ENCODE data around the gene ARHGAP6. TPM values are rescaled to one million over a fixed set of nuclear protein-coding genes. Genes with fewer than 3 reads are reported as not detected.
"Not testable (repeated sequence)": the region's sequence is repeated elsewhere in the genome, so short reads cannot be mapped to it uniquely, and the experiment has no call there.

Gene ARHGAP6
- total and polyA plus RNA-seq, 2 donors from 2014 or later = 6.0 to 20.4 TPM

- H3K9me3 ChIP-seq (ENCODE audit: control insufficient read depth in 2 of 3, insufficient read depth in 1 of 3, low read length in 3 of 3) = peaks cover 0 to 4% (median 0%) of the 10 kb centered on the region in 3 donors
- no peak overlapping the region for H3K9ac ChIP-seq (ENCODE audit: low read length in 3 of 3)
- H3K4me3 ChIP-seq (ENCODE audit: low read length in 3 of 3) = no peak overlapping the region
- no peaks in the 10 kb centered on the region for H3K4me1 ChIP-seq (ENCODE audit: control insufficient read depth in 2 of 3, insufficient read depth in 2 of 3, low read depth in 1 of 3, low read length in 3 of 3)
- TF ChIP-seq CTCF (IDR thresholded peaks at IDR 0.05; ENCODE audit: borderline replicate concordance, extremely low read depth, insufficient read depth) = no peak
- intact Hi-C loops (cut with DNase I) = no loop called here
- no peak overlapping the region for H3K27ac ChIP-seq (ENCODE audit: low read depth in 2 of 2, low read length in 2 of 2)
- FAIRE-seq = peak; percentile 47
- no peak for DNase-seq
- no peaks in the 10 kb centered on the region for H3K36me3 ChIP-seq (ENCODE audit: control insufficient read depth in 2 of 3, insufficient read depth in 3 of 3, low read length in 3 of 3)
- H3K27me3 ChIP-seq (ENCODE audit: control insufficient read depth, insufficient read depth, low read length) = no peaks in the 10 kb centered on the region
Measured at GRCh38 chrX:11626351-11626750, 39.4 kb downstream of the ARHGAP6 start.

DNA sequence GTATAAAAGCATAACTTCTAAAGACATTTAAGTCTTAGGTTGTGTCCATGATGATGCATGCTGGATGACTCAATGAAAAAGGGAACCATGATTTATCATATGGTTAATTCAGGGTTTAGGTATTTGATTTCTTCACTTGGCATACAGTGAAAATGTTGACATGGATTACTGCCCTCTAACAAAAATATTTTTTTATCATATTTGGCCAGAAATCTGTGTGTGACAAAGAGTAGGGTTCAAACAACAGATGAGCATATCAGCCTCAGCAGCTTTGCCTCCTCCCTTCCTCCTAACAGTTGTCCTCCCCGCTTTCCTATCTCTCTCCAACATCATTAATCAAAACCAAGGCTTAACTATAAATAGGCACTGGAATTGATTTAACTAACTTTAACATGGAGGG is 46.3 kb downstream of the ARHGAP6 start:
- TF ChIP-seq CTCF (IDR thresholded peaks at IDR 0.05; ENCODE audit: borderline replicate concordance, extremely low read depth, insufficient read depth) = no peak
- intact Hi-C loops (cut with DNase I) = no loop called here
- FAIRE-seq = peak; percentile 73

GRCh38 chrX:11614253-11614652 is 51.5 kb downstream of the ARHGAP6 start:
- H3K4me3 ChIP-seq (ENCODE audit: low read length in 3 of 3); H3K9me3 ChIP-seq (ENCODE audit: control insufficient read depth in 2 of 3, insufficient read depth in 1 of 3, low read length in 3 of 3); H3K4me1 ChIP-seq (ENCODE audit: control insufficient read depth in 2 of 3, insufficient read depth in 2 of 3, low read depth in 1 of 3, low read length in 3 of 3); H3K27me3 ChIP-seq (ENCODE audit: control insufficient read depth, insufficient read depth, low read length); FAIRE-seq; H3K9ac ChIP-seq (ENCODE audit: low read length in 3 of 3); H3K27ac ChIP-seq (ENCODE audit: low read depth in 2 of 2, low read length in 2 of 2); DNase-seq; intact Hi-C loops (cut with DNase I); H3K36me3 ChIP-seq (ENCODE audit: control insufficient read depth in 2 of 3, insufficient read depth in 3 of 3, low read length in 3 of 3): not testable (repeated sequence)

More for the DNA sequence above, 46.3 kb downstream of the ARHGAP6 start:
- Histone ChIP-seq H3K27ac (ENCODE audit: low read depth in 2 of 2, low read length in 2 of 2) (no peak overlapping the region), H3K4me1 (ENCODE audit: control insufficient read depth in 2 of 3, insufficient read depth in 2 of 3, low read depth in 1 of 3, low read length in 3 of 3) (no peaks in the 10 kb centered on the region), H3K27me3 (ENCODE audit: control insufficient read depth, insufficient read depth, low read length) (no peaks in the 10 kb centered on the region), H3K9ac (ENCODE audit: low read length in 3 of 3) (no peak overlapping the region), H3K36me3 (ENCODE audit: control insufficient read depth in 2 of 3, insufficient read depth in 3 of 3, low read length in 3 of 3) (no peaks in the 10 kb centered on the region), H3K9me3 (ENCODE audit: control insufficient read depth in 2 of 3, insufficient read depth in 1 of 3, low read length in 3 of 3) (no peaks in the 10 kb centered on the region), H3K4me3 (ENCODE audit: low read length in 3 of 3) (no peak overlapping the region)
- no peak for DNase-seq

DNA sequence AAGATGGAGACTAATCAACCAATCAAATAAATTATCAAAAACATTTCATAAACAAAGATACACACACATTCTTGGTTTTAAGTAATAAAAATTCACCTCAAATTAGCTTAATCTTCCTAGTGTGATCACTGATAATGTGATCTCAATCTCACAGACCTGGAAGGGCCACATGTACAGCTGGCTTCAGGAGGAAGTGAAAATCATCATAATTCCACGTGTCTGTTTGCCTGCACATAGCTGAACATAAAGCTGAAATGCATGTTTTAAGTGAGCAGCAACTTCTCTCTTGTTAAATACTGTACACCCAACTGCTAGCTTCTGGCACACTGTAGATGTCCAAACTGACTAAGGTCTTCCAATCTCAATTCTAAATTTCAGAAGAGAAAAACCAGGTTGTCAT is 53.8 kb downstream of the ARHGAP6 start:
- no peaks in the 10 kb centered on the region for H3K9me3 ChIP-seq (ENCODE audit: control insufficient read depth in 2 of 3, insufficient read depth in 1 of 3, low read length in 3 of 3)
- H3K4me1 ChIP-seq (ENCODE audit: control insufficient read depth in 2 of 3, insufficient read depth in 2 of 3, low read depth in 1 of 3, low read length in 3 of 3) = no peaks in the 10 kb centered on the region
- no peak for DNase-seq
- H3K36me3 ChIP-seq (ENCODE audit: control insufficient read depth in 2 of 3, insufficient read depth in 3 of 3, low read length in 3 of 3) = no peaks in the 10 kb centered on the region
- no peak for FAIRE-seq
- no peak for TF ChIP-seq CTCF (IDR thresholded peaks at IDR 0.05; ENCODE audit: borderline replicate concordance, extremely low read depth, insufficient read depth)
- no peak overlapping the region for H3K9ac ChIP-seq (ENCODE audit: low read length in 3 of 3)
- intact Hi-C loops (cut with DNase I) = no loop called here
- H3K4me3 ChIP-seq (ENCODE audit: low read length in 3 of 3) = no peak overlapping the region
- H3K27ac ChIP-seq (ENCODE audit: low read depth in 2 of 2, low read length in 2 of 2) = no peak overlapping the region
- H3K27me3 ChIP-seq (ENCODE audit: control insufficient read depth, insufficient read depth, low read length) = no peaks in the 10 kb centered on the region

Measured in kidney (tissue), 14 donors.